HFF-Myc (cell line): ENCODE results near the gene SNAP47.

Experiments used
- DNase-seq: peaks from one replicate; pipeline ENCODE4 v3.0.0-alpha.2; 2011; ENCODE audit warnings: low read depth; ENCODE audit errors: extremely low read depth
- H3K4me3 ChIP-seq: replicated peaks from 2 replicates; pipeline ENCODE4 v1.5.1; 2011; ENCODE audit warnings: low read depth, mild to moderate bottlenecking, control low read depth, low read length
- CTCF ChIP-seq: IDR thresholded peaks from 2 replicates; pipeline ENCODE4 v1.5.1; 2012; ENCODE audit warnings: mild to moderate bottlenecking, low read depth, low read length, control low read depth; ENCODE audit errors: missing control alignments

Gene SNAP47

GRCh38 chr1:227797144-227797543 is 61.9 kb downstream of the SNAP47 start:
- DNase-seq, result no peak
- TF ChIP-seq CTCF, result no peak
- H3K4me3 ChIP-seq, result no peak overlapping the region

- DNase-seq, result no peak
- no peak for TF ChIP-seq CTCF
- H3K4me3 ChIP-seq, result no peak overlapping the region
Observed at GRCh38 chr1:227797625-227798024, 62.4 kb downstream of the SNAP47 start.

GRCh38 chr1:227798078-227798802 is 63.0 kb downstream of the SNAP47 start:
- DNase-seq, result no peak
- no peak overlapping the region for H3K4me3 ChIP-seq
- no peak for TF ChIP-seq CTCF

GRCh38 chr1:227799756-227800155 is 64.5 kb downstream of the SNAP47 start:
- no peak overlapping the region for H3K4me3 ChIP-seq
- no peak for TF ChIP-seq CTCF
- DNase-seq, result no peak

GRCh38 chr1:227803933-227804332 is 68.7 kb downstream of the SNAP47 start:
- no peak for DNase-seq
- no peak overlapping the region for H3K4me3 ChIP-seq
- TF ChIP-seq CTCF, result no peak

- no peak for TF ChIP-seq CTCF
- DNase-seq, result peak; percentile 99
- H3K4me3 ChIP-seq, result no peak overlapping the region
Observed at GRCh38 chr1:227805606-227806197, 70.5 kb downstream of the SNAP47 start.
